Left cardiac atrium (tissue), 4 donors: ENCODE measurements around the gene PSTK. TPM values are rescaled to one million over a fixed set of nuclear protein-coding genes. Genes with fewer than 3 reads are reported as not detected.

Experiments used
- ATAC-seq, 2 donors: fragments of 200-7000 bp; cut with Tn5 transposase; one replicate each; pipeline ENCODE4 v1.9.1; 2020; ENCODE audit warnings: mild to moderate bottlenecking in 2 of 2, moderate library complexity in 2 of 2
- DNase-seq: peaks from one replicate; pipeline ENCODE4 v3.0.0-alpha.2; 2020
- intact Hi-C, 2 donors: fragments of 100-400 bp; cut with DNase I; formaldehyde crosslinking; loops; one replicate each; pipeline versions ENCODE4 v1.14.1 to v1.15.1; 2022 to 2023
- total RNA-seq, 2 donors: library from RNA; stranded (reverse); fragmentation: NEBNext Ultra II Directional; extraction: Animal tissue kit (Norgen Biotek cat#: 25700); gene quantifications; one replicate each; pipeline ENCODE4 v1.2.1, GENCODE V29; 2021
- donor health status: DM: no; HTN: yes; CAD: no.
- donor health status: DM: no; HTN: yes; CAD: no; lungs with severe emphysema.
- donor health status: DM: yes; HTN: yes; CAD: no.
- donor health status: Dilated cardiomyopathy.

The PSTK gene
- total RNA-seq, 2 donors from 2014 or later, result 3.1 to 3.6 TPM

- ATAC-seq, result no peak
- intact Hi-C loops, result no loop called here
- no peak for DNase-seq
These were observed 34.6 kb downstream of the PSTK start for GRCh38 chr10:123014772-123015171.

DNA sequence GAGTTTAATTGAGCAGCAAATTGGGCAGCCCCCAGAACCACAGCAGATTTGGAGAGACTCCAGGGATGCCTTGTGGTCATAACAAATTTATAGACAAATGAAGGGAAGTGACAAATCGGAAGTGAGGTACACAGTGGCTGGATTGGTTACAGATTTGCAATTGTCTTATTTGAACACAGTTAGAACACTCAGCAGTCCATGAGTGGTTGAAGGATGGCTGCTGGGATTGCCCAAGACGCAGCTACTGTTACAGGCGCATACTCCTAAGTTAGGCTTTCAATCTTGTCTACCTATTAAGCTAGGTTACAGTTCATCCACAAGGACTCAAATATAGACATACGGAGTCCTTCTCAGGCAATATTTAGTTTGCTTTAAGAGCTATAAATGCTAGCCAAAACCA, 36.0 kb downstream of the PSTK start:
- DNase-seq, result no peak
- intact Hi-C loops, result no loop called here
- ATAC-seq, result no peak

DNA sequence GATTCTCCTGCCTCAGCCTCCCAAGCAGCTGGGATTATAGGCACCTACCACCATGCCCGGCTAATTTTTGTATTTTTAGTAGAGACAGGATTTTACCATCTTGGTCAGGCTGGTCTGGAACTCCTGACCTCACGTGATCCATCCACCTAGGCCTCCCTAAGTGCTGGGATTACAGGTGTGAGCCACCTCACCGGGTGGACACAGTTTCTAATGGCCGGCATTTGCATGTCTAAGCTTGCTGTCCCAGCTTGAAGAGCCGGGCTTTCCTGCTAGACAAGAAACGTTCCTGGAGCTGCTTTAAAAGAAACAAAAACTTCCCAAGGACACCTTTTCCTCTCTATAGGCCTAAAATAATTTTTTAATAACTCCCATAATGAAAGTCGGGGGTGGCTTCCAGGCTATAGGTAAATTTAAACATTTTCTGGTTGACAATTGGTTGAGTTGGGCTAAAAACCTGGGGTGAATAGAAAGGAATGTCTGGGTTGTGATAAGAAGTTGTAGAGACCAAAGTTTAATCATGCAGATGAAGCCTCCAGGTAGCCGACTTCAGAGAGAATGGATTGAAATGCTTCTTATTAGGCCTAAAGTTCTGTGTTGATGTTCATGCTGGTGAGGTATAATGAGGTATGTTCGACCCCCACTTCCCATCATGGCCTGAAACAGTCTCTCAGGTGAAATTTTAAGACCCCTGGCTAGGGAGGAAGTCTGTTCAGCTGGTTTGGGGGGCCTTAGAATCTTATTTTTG, 37.4 kb downstream of the PSTK start:
- intact Hi-C loops, result no loop called here
- no peak for ATAC-seq
- no peak for DNase-seq

GRCh38 chr10:123018531-123018930, 38.3 kb downstream of the PSTK start:
- no peak for ATAC-seq
- intact Hi-C loops, result no loop called here
- no peak for DNase-seq

DNA sequence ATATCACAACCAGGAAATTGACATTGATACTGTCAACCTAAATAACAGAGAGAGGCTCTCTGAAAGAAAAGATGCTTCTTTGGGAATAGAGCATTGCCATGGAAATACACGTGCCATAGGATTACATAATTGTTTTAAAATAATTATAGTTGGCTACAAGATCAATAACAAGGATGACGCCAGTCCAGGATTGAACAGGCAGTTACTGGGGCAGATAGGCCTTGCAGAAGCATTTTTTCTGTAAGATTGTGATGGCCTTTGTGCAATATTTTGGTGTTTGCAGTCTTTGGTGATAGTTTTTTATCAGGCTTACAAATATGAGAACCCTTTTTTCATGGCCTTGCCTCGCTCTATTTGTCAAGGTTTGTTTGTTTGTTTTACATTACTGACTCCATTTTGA, 39.1 kb downstream of the PSTK start:
- intact Hi-C loops, result no loop called here
- DNase-seq, result no peak

GRCh38 chr10:123019941-123020703, 39.9 kb downstream of the PSTK start:
- DNase-seq (no peak), ATAC-seq (no peak)
- intact Hi-C loops, result no loop called here

More for the DNA sequence above, 39.1 kb downstream of the PSTK start:
- ATAC-seq, result no peak

DNA sequence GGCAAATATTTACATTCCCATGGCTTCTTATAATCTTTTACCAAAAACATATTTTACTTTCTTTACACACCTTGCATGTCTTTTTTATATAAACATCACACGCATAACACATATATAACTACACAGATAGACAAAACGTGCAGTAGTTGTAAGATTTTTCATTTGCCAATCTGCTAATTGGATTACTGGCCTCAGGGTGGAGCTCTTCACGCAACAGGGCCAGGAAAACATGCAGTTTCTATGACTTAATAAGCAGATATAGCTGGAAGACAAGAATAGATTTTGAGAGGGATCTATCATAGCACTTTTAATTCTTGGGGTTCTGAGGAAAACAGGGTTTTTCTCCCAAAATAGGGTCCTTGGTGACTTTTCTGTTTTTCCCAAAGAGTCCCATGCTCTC, 41.3 kb downstream of the PSTK start:
- DNase-seq (no peak), ATAC-seq (no peak)
- intact Hi-C loops, result no loop called here

DNA sequence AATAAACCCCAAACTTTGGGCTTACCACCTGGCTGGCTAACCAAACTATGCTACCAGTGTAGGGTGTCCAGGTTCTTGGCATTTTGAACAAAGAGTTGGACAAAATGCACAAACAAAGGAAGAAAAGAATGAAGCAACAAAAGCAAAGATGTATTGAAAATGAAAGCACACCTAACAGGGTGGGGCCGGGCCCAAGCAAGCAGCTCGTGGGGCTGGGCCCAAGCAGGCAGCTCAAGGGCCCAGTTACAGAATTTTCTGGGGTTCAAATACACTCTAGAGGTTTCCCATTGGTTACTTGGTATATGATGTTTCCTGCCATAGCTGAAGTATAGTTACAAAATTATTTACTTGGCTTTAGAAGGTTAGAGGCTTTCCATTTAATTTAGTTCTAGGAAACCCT, 44.3 kb downstream of the PSTK start:
- intact Hi-C loops, result no loop called here
- DNase-seq (no peak), ATAC-seq (no peak)

- no peak for ATAC-seq
- DNase-seq, result no peak
- intact Hi-C loops, result no loop called here
These were observed 46.1 kb downstream of the PSTK start for GRCh38 chr10:123026302-123026701.

GRCh38 chr10:123027861-123028260, 47.7 kb downstream of the PSTK start:
- no peak for ATAC-seq
- intact Hi-C loops, result no loop called here
- no peak for DNase-seq

DNA sequence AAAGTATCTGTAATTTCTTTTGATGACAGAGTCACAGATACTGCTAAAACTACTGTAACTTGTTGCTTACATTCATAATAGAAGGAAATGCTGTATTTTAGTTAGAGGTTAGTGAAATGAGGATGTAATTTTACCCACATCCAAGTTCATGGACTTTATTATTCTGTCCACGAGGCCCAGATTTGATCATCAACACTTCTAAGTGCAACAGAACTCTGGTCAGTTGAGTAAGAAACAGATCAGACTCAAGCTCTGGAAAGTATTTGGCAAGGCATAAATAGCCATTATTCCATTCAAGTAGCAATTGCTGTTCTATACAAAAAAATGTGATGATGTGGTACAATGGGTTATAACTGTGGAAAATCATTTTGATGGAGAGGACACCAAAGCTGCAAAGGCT, 50.9 kb downstream of the PSTK start:
- DNase-seq (no peak), ATAC-seq (no peak)
- intact Hi-C loops, result no loop called here

DNA sequence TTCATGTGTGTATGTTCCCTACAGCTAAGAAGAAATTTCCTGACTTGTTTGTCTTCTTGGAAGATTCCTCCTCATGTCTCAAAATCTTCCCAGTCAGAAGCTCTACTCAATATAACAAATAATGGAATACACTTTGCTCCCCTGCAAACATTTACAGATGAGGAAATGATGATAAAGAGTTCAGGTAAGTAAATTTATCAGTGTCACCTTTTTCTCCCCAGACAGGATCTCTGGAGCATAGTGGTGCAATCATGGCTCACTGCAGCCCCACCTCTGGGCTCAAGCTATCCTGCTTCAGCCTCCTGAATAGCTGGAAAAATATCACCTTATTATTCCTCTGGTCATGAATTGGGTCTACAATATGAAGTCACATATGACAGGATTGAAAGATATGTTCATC, 54.1 kb downstream of the PSTK start:
- ATAC-seq (no peak), DNase-seq (no peak)
- intact Hi-C loops, result no loop called here

DNA sequence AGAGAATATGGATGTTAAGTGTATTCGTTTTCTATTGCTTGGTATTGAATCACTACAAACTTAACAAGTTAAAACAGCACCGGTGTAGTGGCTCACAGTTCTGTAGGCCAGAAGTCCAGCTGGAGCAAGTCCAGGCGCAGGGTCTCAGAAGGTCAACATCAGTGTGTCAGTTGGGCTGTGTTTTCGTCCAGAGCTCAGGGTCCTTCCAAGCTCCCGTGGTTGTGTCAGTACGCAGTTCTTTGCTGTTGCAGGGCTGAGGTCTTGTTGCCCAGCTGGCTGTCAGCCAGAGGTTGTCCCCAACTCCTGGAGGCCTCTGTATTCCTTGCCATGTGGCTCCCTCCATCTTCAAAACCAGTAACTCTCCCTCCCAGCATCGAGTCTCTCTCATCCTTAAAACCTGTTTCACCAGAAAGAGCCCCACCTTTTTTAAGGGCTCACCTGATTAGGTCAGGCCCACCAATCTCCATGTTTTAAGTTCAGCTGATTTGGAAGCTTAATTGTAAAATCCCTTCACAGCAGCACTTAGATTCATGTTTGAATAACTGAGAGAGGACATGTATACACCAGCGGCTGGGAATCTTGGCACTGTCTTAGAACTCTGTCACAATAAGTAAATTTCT, 55.4 kb downstream of the PSTK start:
- ATAC-seq, result no peak
- DNase-seq, result no peak
- intact Hi-C loops, result no loop called here

GRCh38 chr10:123038782-123039631, 58.8 kb downstream of the PSTK start:
- no peak for DNase-seq
- intact Hi-C loops, result no loop called here
- no peak for ATAC-seq

DNA sequence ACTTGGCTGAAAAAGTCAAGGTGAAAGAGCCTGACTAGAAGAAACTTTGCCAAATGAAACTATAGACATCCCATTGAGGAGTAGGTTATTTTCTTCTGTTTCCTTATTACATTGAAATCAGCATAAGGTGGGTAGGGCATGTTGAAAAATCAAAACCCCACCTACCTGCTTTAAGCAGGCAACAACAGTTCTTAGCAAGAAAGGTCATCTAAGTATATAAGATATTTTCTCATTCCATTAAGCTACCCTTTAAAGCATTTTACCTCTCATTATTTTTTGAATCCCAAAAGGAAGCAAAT, 59.4 kb downstream of the PSTK start:
- intact Hi-C loops, result no loop called here
- DNase-seq, result no peak
- ATAC-seq, result no peak

Other genes with a start within 250 kb of the PSTK start
- gene CUZD1, start 134.5 kb upstream of the PSTK start, total RNA-seq, result under 1 TPM; 0.32 to 0.44 TPM
- gene FAM24B, start 100.8 kb upstream of the PSTK start, total RNA-seq, result 1 to 10 TPM in 1 of 2 donors, under 1 TPM in 1; 0.47 to 1.4 TPM
- gene FAM24A, start 69.8 kb upstream of the PSTK start, total RNA-seq, result not detected
- gene C10orf88, start 26.2 kb upstream of the PSTK start, total RNA-seq, result 1 to 10 TPM; 5.2 to 7.5 TPM
- gene IKZF5, start 28.4 kb downstream of the PSTK start, total RNA-seq, result 10 to 100 TPM; 10.4 to 12.1 TPM
- 10 to 100 TPM; 51.3 to 55.1 TPM for gene ACADSB, start 28.6 kb downstream of the PSTK start, total RNA-seq
- gene HMX3, start 155.6 kb downstream of the PSTK start, total RNA-seq, result under 1 TPM in 1 of 2 donors, not detected in 1; 0.21 TPM
- gene HMX2, start 167.7 kb downstream of the PSTK start, total RNA-seq, result not detected
- 10 to 100 TPM; 38.0 to 41.3 TPM for gene BUB3, start 174.0 kb downstream of the PSTK start, total RNA-seq